ENCODE results near the gene PARP16.

PARP16 gene

GRCh38 chr15:65305150-65305758, 18.6 kb upstream of the PARP16 start:
- no peak for TF ChIP-seq GATA3 (IDR thresholded peaks at IDR 0.05; ENCODE audit: low read depth, low read length)
- TF ChIP-seq GATA2 (IDR thresholded peaks at IDR 0.05; ENCODE audit: low read depth, low read length): no peak

- no peak for TF ChIP-seq GATA2 (IDR thresholded peaks at IDR 0.05; ENCODE audit: low read depth, low read length)
- no peak for TF ChIP-seq GATA3 (IDR thresholded peaks at IDR 0.05; ENCODE audit: low read depth, low read length)
These were observed 17.9 kb upstream of the PARP16 start, which contains the start of gene RNU5B-1 for GRCh38 chr15:65304381-65305149. Gene RNU5B-1 (plus strand): TSS chr15:65304677.

GRCh38 chr15:65303687-65304380, 17.2 kb upstream of the PARP16 start:
- no peak for TF ChIP-seq GATA3 (IDR thresholded peaks at IDR 0.05; ENCODE audit: low read depth, low read length)
- no peak for TF ChIP-seq GATA2 (IDR thresholded peaks at IDR 0.05; ENCODE audit: low read depth, low read length)

- TF ChIP-seq GATA2 (IDR thresholded peaks at IDR 0.05; ENCODE audit: low read depth, low read length) (no peak), GATA3 (IDR thresholded peaks at IDR 0.05; ENCODE audit: low read depth, low read length) (no peak)
These were observed 15.4 kb upstream of the PARP16 start for GRCh38 chr15:65302061-65302460.

- no peak for TF ChIP-seq GATA3 (IDR thresholded peaks at IDR 0.05; ENCODE audit: low read depth, low read length)
- TF ChIP-seq GATA2 (IDR thresholded peaks at IDR 0.05; ENCODE audit: low read depth, low read length): no peak
These were observed 14.3 kb upstream of the PARP16 start for GRCh38 chr15:65300924-65301441.

GRCh38 chr15:65298731-65299130, 12.0 kb upstream of the PARP16 start:
- TF ChIP-seq GATA2 (IDR thresholded peaks at IDR 0.05; ENCODE audit: low read depth, low read length) (no peak), GATA3 (IDR thresholded peaks at IDR 0.05; ENCODE audit: low read depth, low read length) (no peak)

GRCh38 chr15:65292938-65293518, 6.3 kb upstream of the PARP16 start:
- TF ChIP-seq GATA2 (IDR thresholded peaks at IDR 0.05; ENCODE audit: low read depth, low read length) (no peak), GATA3 (IDR thresholded peaks at IDR 0.05; ENCODE audit: low read depth, low read length) (no peak)

- no peak for TF ChIP-seq GATA3 (IDR thresholded peaks at IDR 0.05; ENCODE audit: low read depth, low read length)
- TF ChIP-seq GATA2 (IDR thresholded peaks at IDR 0.05; ENCODE audit: low read depth, low read length): no peak
These were observed 3.5 kb upstream of the PARP16 start for GRCh38 chr15:65290228-65290627.

- no peak for TF ChIP-seq GATA2 (IDR thresholded peaks at IDR 0.05; ENCODE audit: low read depth, low read length)
- no peak for TF ChIP-seq GATA3 (IDR thresholded peaks at IDR 0.05; ENCODE audit: low read depth, low read length)
These were observed 2.7 kb upstream of the PARP16 start for GRCh38 chr15:65289261-65289854.

- TF ChIP-seq GATA3 (IDR thresholded peaks at IDR 0.05; ENCODE audit: low read depth, low read length): no peak
- no peak for TF ChIP-seq GATA2 (IDR thresholded peaks at IDR 0.05; ENCODE audit: low read depth, low read length)
These were observed 805 bp upstream of the PARP16 start for GRCh38 chr15:65287520-65287855.

- no peak for TF ChIP-seq GATA3 (IDR thresholded peaks at IDR 0.05; ENCODE audit: low read depth, low read length)
- TF ChIP-seq GATA2 (IDR thresholded peaks at IDR 0.05; ENCODE audit: low read depth, low read length): no peak
These were observed 497 bp downstream of the PARP16 start for GRCh38 chr15:65286069-65286703.

- TF ChIP-seq GATA3 (IDR thresholded peaks at IDR 0.05; ENCODE audit: low read depth, low read length) (no peak), GATA2 (IDR thresholded peaks at IDR 0.05; ENCODE audit: low read depth, low read length) (no peak)
These were observed 1.2 kb downstream of the PARP16 start for GRCh38 chr15:65285291-65286068.

- TF ChIP-seq GATA2 (IDR thresholded peaks at IDR 0.05; ENCODE audit: low read depth, low read length) (no peak), GATA3 (IDR thresholded peaks at IDR 0.05; ENCODE audit: low read depth, low read length) (no peak)
These were observed 8.2 kb downstream of the PARP16 start for GRCh38 chr15:65278480-65278879.
